Loucy (cell line): Measurements from ENCODE around the gene PTPRN2.

Experiments used
- CTCF ChIP-seq: fragments of 200-600 bp; sonication (generic); conservative IDR thresholded peaks from 2 replicates; pipeline ENCODE4 v1.5.1; 2014; ENCODE audit warnings: mild to moderate bottlenecking, antibody characterized with exemption, low read length
- EZH2phosphoT487 ChIP-seq: fragments of 200-600 bp; IDR thresholded peaks from 2 replicates; pipeline ENCODE4 v1.6.1; 2018; ENCODE audit warnings: antibody characterized with exemption, mild to moderate bottlenecking, moderate library complexity, borderline replicate concordance

GRCh38 chr7:158442260-158442659 is 145.4 kb downstream of the PTPRN2 start:
- TF ChIP-seq CTCF (no peak), EZH2phosphoT487 (no peak)
